Measurements from ENCODE around the gene INSR.

GRCh38 chr19:7112675-7113074, 181.5 kb downstream of the INSR start:
- TF ChIP-seq CTCF (IDR thresholded peaks at IDR 0.05; ENCODE audit: insufficient read depth, low read depth, low read length) (no peak), EZH2 (IDR thresholded peaks at IDR 0.05; ENCODE audit: insufficient read depth, low read length) (no peak)

Data from astrocyte (in vitro differentiated cells and primary cell).